SU-DHL-6 (cell line): Measurements from ENCODE around the gene IKZF2.

ENCODE experiments used
- CTCF ChIP-seq: fragments of 200-600 bp; sonication (generic); IDR thresholded peaks from one replicate; pipeline ENCODE4 v1.5.1; 2017; ENCODE audit warnings: antibody characterized with exemption, mild to moderate bottlenecking, low read length, moderate library complexity; ENCODE audit not compliant: insufficient read depth, poor library complexity, severe bottlenecking
- EZH2phosphoT487 ChIP-seq: fragments of 200-600 bp; sonication (generic), shearing (Covaris generic); conservative IDR thresholded peaks from 2 replicates; pipeline ENCODE4 v1.6.1; 2018; ENCODE audit warnings: mild to moderate bottlenecking, antibody characterized with exemption, low read length, moderate library complexity, mixed read lengths

GRCh38 chr2:213162516-213163118 lies 11.2 kb upstream of the IKZF2 start:
- TF ChIP-seq CTCF: no peak
- TF ChIP-seq EZH2phosphoT487: no peak
